Measurements from ENCODE around the gene LTB4R2.

The LTB4R2 gene

GRCh38 chr14:24277606-24278321 lies 32.2 kb upstream of the LTB4R2 start:
- DNase-seq: no peak

GRCh38 chr14:24278424-24278823 lies 31.5 kb upstream of the LTB4R2 start:
- no peak for DNase-seq

- no peak for DNase-seq
Measured at GRCh38 chr14:24279301-24280186, 30.4 kb upstream of the LTB4R2 start.

GRCh38 chr14:24280797-24281460 lies 29.0 kb upstream of the LTB4R2 start:
- DNase-seq: no peak

GRCh38 chr14:24281636-24282035 lies 28.3 kb upstream of the LTB4R2 start:
- DNase-seq: no peak

- DNase-seq: no peak
Measured at GRCh38 chr14:24282736-24283135, 27.2 kb upstream of the LTB4R2 start.

GRCh38 chr14:24283796-24284460 lies 26.0 kb upstream of the LTB4R2 start:
- DNase-seq: no peak

- DNase-seq: no peak
Measured at GRCh38 chr14:24284501-24285035, 25.4 kb upstream of the LTB4R2 start.

GRCh38 chr14:24285351-24285750 lies 24.6 kb upstream of the LTB4R2 start:
- no peak for DNase-seq

GRCh38 chr14:24286996-24287395 lies 22.9 kb upstream of the LTB4R2 start:
- no peak for DNase-seq

- no peak for DNase-seq
Measured at GRCh38 chr14:24289649-24290280, 20.2 kb upstream of the LTB4R2 start.

GRCh38 chr14:24290746-24291145 lies 19.2 kb upstream of the LTB4R2 start:
- DNase-seq: no peak

GRCh38 chr14:24291446-24292117 lies 18.4 kb upstream of the LTB4R2 start:
- no peak for DNase-seq

GRCh38 chr14:24292118-24292807 lies 17.7 kb upstream of the LTB4R2 start:
- no peak for DNase-seq

GRCh38 chr14:24293525-24293924 lies 16.4 kb upstream of the LTB4R2 start:
- DNase-seq: no peak

GRCh38 chr14:24296341-24297157 lies 13.4 kb upstream of the LTB4R2 start:
- peak; percentile 47 for DNase-seq

- no peak for DNase-seq
Measured at GRCh38 chr14:24297190-24297964, 12.6 kb upstream of the LTB4R2 start.

- DNase-seq: no peak
Measured at GRCh38 chr14:24298892-24299254, 11.1 kb upstream of the LTB4R2 start.
